GM11168 (cell line): ENCODE results near the gene SPATA12.
"Not testable (repeated sequence)": the region's sequence is repeated elsewhere in the genome, so short reads cannot be mapped to it uniquely, and the experiment has no call there.

Experiments used
- in situ Hi-C: fragments of 300-500 bp; cut with MboI; formaldehyde crosslinking; loops from one replicate; pipeline ENCODE4 v1.12.0; 2022; ENCODE audit warnings: low sequenced_read_pairs; ENCODE audit not compliant: unreplicated experiment

The SPATA12 gene

GRCh38 chr3:57080171-57080570, 19.7 kb downstream of the SPATA12 start:
- in situ Hi-C loops: no loop called here

GRCh38 chr3:57081173-57081572, 20.7 kb downstream of the SPATA12 start:
- in situ Hi-C loops: no loop called here

GRCh38 chr3:57082481-57082880, 22.0 kb downstream of the SPATA12 start:
- in situ Hi-C loops: no loop called here

- in situ Hi-C loops: not testable (repeated sequence)
Measured at GRCh38 chr3:57083266-57083995, 23.0 kb downstream of the SPATA12 start.

GRCh38 chr3:57085211-57085610, 24.7 kb downstream of the SPATA12 start:
- in situ Hi-C loops: no loop called here

- in situ Hi-C loops: no loop called here
Measured at GRCh38 chr3:57086201-57086600, 25.7 kb downstream of the SPATA12 start.

- in situ Hi-C loops: no loop called here
Measured at GRCh38 chr3:57087361-57088092, 27.1 kb downstream of the SPATA12 start.

- in situ Hi-C loops: no loop called here
Measured at GRCh38 chr3:57088503-57088902, 28.0 kb downstream of the SPATA12 start.

GRCh38 chr3:57089043-57089442, 28.6 kb downstream of the SPATA12 start:
- in situ Hi-C loops: no loop called here

GRCh38 chr3:57091521-57092273, 31.2 kb downstream of the SPATA12 start:
- in situ Hi-C loops: no loop called here

- in situ Hi-C loops: no loop called here
Measured at GRCh38 chr3:57093489-57093888, 33.0 kb downstream of the SPATA12 start.

GRCh38 chr3:57093971-57094535, 33.6 kb downstream of the SPATA12 start:
- in situ Hi-C loops: no loop called here

- in situ Hi-C loops: no loop called here
Measured at GRCh38 chr3:57094575-57094974, 34.1 kb downstream of the SPATA12 start.

- in situ Hi-C loops: no loop called here
Measured at GRCh38 chr3:57095363-57095762, 34.9 kb downstream of the SPATA12 start.

GRCh38 chr3:57097536-57097935, 37.1 kb downstream of the SPATA12 start:
- in situ Hi-C loops: no loop called here

GRCh38 chr3:57098418-57099310, 38.2 kb downstream of the SPATA12 start:
- in situ Hi-C loops: no loop called here

GRCh38 chr3:57100046-57100695, 39.7 kb downstream of the SPATA12 start:
- in situ Hi-C loops: no loop called here

- in situ Hi-C loops: no loop called here
Measured at GRCh38 chr3:57105585-57105984, 45.1 kb downstream of the SPATA12 start.

- in situ Hi-C loops: no loop called here
Measured at GRCh38 chr3:57108684-57109083, 48.2 kb downstream of the SPATA12 start.
